Activated CD8-positive, alpha-beta T cell treated with anti-CD3 and anti-CD28 coated beads for 36 hours (primary cell): Measurements from ENCODE around the gene PREX1. TPM values are rescaled to one million over a fixed set of nuclear protein-coding genes. Genes with fewer than 3 reads are reported as not detected.

Experiments
- ATAC-seq: fragments of 200-7000 bp; cut with Tn5 transposase; one replicate; pipeline ENCODE4 v1.10.0; 2021; ENCODE audit warnings: mild to moderate bottlenecking, moderate library complexity
- CTCF ChIA-PET: fragments of 350-600 bp; sonication (Branson Sonifier 250); formaldehyde crosslinking; loops from one replicate; lab custom pipeline; 2021; ENCODE audit warnings: antibody characterized with exemption; lab: Charles Lee
- POLR2A ChIA-PET: fragments of 350-600 bp; sonication (Branson Sonifier 250); formaldehyde crosslinking; loops from one replicate; lab custom pipeline; 2021; ENCODE audit warnings: antibody characterized with exemption; lab: Charles Lee
- DNase-seq: peaks from one replicate; pipeline ENCODE4 v3.0.0-alpha.2; 2020
- H3K27ac Mint-ChIP-seq: one replicate; pipeline ENCODE4 v1.8.0; 2021; ENCODE audit warnings: mild to moderate bottlenecking, mixed read lengths
- H3K27me3 Mint-ChIP-seq: one replicate; pipeline ENCODE4 v1.8.0; 2021; ENCODE audit warnings: mixed read lengths
- H3K36me3 Mint-ChIP-seq: one replicate; pipeline ENCODE4 v1.8.0; 2021; ENCODE audit warnings: low read depth, mixed read lengths
- H3K4me1 Mint-ChIP-seq: one replicate; pipeline ENCODE4 v1.8.0; 2021; ENCODE audit warnings: low read depth, mixed read lengths
- H3K4me3 Mint-ChIP-seq: one replicate; pipeline ENCODE4 v1.8.0; 2021; ENCODE audit warnings: mild to moderate bottlenecking, moderate library complexity, mixed read lengths
- H3K9me3 Mint-ChIP-seq: one replicate; pipeline ENCODE4 v1.8.0; 2021; ENCODE audit warnings: mixed read lengths
- intact Hi-C: fragments of 100-400 bp; cut with micrococcal nuclease; formaldehyde crosslinking; loops from one replicate; pipeline ENCODE4 v1.10.0; 2022
- total RNA-seq, 2 experiments: library from RNA; stranded (reverse); gene quantifications; one replicate each; pipeline ENCODE4 v1.2.3, GENCODE V29; 2021
- TF ChIP-seq, protein P1 (sequence below): fragments of 200-600 bp; IDR thresholded peaks from one replicate; pipeline ENCODE4 v1.8.0; 2022; ENCODE audit warnings: antibody characterized with exemption, mild to moderate bottlenecking

The PREX1 gene
- total RNA-seq, 2 experiments from 2014 or later = 79.7 to 80.5 TPM

DNA sequence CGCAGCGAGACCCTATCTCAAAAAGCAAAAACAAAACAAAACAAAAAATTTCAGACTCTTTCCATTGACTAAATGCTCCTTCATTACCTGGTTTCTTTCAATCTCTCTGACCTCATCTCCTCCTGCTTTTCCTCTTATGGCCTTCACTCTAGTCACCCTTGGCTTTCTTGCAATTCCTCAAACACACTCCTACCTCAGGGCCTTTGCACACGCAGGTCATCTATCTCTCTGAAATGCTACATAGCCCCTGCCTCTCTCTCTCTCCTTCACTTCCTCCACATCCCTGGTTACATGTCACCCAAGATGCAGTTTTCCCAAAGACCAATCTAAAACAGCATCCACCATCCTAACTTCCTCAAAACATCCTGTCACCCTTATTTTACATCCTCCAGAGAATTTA, 96.8 kb downstream of the PREX1 start:
- ChIA-PET CTCF (interaction anchor here (1.0 kb wide), 1 partner anchor 28 kb away, joined by 4 read pairs; no protein-coding TSS in a partner anchor), POLR2A (interaction anchor here (1.4 to 1.5 kb wide), 2 partner anchors 8 to 10 kb away, joined by 4 read pairs; no protein-coding TSS in a partner anchor)
- Mint-ChIP-seq H3K27me3 (no peaks in the 10 kb centered on the region), H3K27ac (peak overlapping the region; percentile 46), H3K4me3 (no peak overlapping the region), H3K4me1 (peaks cover 48% of the 10 kb centered on the region), H3K36me3 (peaks cover 62% of the 10 kb centered on the region), H3K9me3 (no peaks in the 10 kb centered on the region)
- TF ChIP-seq, protein P1, sequence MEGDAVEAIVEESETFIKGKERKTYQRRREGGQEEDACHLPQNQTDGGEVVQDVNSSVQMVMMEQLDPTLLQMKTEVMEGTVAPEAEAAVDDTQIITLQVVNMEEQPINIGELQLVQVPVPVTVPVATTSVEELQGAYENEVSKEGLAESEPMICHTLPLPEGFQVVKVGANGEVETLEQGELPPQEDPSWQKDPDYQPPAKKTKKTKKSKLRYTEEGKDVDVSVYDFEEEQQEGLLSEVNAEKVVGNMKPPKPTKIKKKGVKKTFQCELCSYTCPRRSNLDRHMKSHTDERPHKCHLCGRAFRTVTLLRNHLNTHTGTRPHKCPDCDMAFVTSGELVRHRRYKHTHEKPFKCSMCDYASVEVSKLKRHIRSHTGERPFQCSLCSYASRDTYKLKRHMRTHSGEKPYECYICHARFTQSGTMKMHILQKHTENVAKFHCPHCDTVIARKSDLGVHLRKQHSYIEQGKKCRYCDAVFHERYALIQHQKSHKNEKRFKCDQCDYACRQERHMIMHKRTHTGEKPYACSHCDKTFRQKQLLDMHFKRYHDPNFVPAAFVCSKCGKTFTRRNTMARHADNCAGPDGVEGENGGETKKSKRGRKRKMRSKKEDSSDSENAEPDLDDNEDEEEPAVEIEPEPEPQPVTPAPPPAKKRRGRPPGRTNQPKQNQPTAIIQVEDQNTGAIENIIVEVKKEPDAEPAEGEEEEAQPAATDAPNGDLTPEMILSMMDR = no peak
- ATAC-seq (no peak), DNase-seq (no peak)
- intact Hi-C loops = no loop called here

DNA sequence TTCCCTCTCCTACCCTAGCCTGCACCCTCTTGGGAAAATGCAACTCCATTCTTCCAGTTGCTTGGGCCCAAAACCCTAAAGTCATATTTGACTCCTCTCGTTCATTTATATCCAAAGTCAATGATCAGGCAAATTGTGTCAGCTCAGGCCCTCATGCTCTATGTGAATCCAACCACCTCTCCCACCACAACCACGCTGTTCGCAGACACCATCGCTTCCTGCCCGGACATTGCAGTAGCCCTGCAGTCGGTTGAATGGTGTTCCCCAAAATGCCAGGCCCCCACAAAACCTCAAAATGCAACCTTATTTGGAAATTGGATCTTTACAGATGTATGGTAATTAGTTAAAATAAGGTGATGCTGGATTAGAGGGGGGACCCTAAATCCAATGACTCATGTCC, 98.3 kb downstream of the PREX1 start:
- Mint-ChIP-seq H3K36me3 (peaks cover 75% of the 10 kb centered on the region), H3K27me3 (no peaks in the 10 kb centered on the region), H3K27ac (peak overlapping the region; percentile 43), H3K9me3 (no peaks in the 10 kb centered on the region), H3K4me1 (peaks cover 48% of the 10 kb centered on the region), H3K4me3 (no peak overlapping the region)
- POLR2A ChIA-PET = interaction anchor here (1.4 to 1.5 kb wide), 2 partner anchors 8 to 10 kb away, joined by 4 read pairs; no protein-coding TSS in a partner anchor
- intact Hi-C loops = no loop called here
- TF ChIP-seq, protein P1 = no peak
- ATAC-seq (no peak), DNase-seq (no peak)
- CTCF ChIA-PET = interaction anchor here (1.0 kb wide), 1 partner anchor 9 kb away, joined by 3 read pairs; no protein-coding TSS in a partner anchor

DNA sequence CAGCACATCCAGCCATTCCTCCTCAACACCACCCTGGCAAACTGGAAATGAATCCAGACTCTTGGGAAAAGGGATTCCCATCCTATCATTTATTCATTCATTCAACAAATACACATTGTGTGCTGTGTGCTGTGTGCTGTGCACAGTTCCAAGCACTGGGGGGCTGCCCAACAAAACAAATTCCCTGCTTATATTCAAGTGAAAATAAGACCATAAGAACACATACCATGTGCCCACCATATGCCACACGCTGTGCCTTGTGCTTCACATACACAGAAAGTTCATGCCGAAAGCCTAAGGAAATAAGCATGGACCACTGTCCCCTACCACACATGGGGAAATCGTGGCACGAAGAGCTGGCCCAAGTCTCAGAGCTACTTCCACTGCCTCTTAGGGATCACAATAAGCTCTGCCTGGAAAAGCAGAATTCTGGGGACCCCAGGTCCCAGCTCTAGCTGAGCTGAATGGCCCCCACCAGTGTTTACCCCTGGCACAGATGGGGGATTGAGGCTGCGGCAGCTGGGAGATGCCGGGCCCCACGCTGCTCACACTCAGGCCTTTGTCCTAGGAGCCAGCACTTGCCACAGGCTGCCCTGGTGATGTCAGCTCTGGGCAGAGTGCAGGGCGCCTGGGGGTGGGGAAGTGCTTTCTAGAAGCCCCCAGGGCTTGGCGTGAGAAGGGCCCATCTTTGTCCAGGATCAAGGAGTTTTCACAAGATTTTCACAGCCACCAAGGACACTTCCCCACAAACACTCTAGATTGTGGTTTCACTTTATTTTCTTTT, 99.6 kb downstream of the PREX1 start:
- ChIA-PET CTCF (interaction anchor here (1.3 to 1.4 kb wide), 2 partner anchors 71 to 176 kb away, joined by 3 read pairs; no protein-coding TSS in a partner anchor), POLR2A (interaction anchor here (1.0 to 2.7 kb wide), 3 partner anchors 10 to 12 kb away, joined by 4 to 6 read pairs (median 6); no protein-coding TSS in a partner anchor)
- Mint-ChIP-seq H3K4me1 (peaks cover 49% of the 10 kb centered on the region), H3K36me3 (peaks cover 70% of the 10 kb centered on the region), H3K27me3 (no peaks in the 10 kb centered on the region), H3K4me3 (no peak overlapping the region), H3K9me3 (no peaks in the 10 kb centered on the region), H3K27ac (peak overlapping the region; percentile 31)
- TF ChIP-seq, protein P1 = no peak
- ATAC-seq (no peak), DNase-seq (no peak)
- intact Hi-C loops = no loop called here

DNA sequence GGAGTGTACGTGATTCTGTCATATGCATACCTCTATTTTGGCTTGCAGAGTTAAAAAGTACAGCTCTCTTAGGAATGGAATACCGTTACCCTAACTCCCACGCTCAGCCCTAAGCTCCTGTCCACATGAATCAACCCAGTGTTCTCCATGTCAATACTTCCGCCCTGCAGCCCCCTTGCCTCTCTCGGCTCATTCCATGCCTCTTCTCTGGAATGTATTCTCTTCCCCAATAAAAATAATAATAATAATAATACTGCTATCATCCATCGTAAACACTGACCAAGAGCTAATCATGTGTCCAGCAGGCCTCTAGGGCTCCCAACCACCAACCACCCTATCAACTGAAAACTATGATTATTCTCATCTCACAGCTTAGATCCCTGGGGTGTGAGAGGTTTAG, 100.6 kb downstream of the PREX1 start:
- Mint-ChIP-seq H3K4me1 (peaks cover 55% of the 10 kb centered on the region), H3K36me3 (peaks cover 68% of the 10 kb centered on the region), H3K4me3 (no peak overlapping the region), H3K27me3 (no peaks in the 10 kb centered on the region), H3K27ac (no peak overlapping the region), H3K9me3 (no peaks in the 10 kb centered on the region)
- intact Hi-C loops = no loop called here
- POLR2A ChIA-PET = interaction anchor here (1.6 to 2.7 kb wide), 2 partner anchors 9 to 11 kb away, joined by 6 read pairs; no protein-coding TSS in a partner anchor
- TF ChIP-seq, protein P1 = no peak
- ATAC-seq = no peak
- DNase-seq = no peak
- CTCF ChIA-PET = interaction anchor here (1.0 to 1.4 kb wide), 2 partner anchors 70 kb away, joined by 3 to 4 read pairs; no protein-coding TSS in a partner anchor
